Suppressor macrophage (primary cell): ENCODE measurements around the gene ASIC4.

Experiments used
- DNase-seq, 4 experiments: peaks; one replicate each; pipeline ENCODE4 v3.0.0-alpha.2; 2020 to 2022

The ASIC4 gene

DNA sequence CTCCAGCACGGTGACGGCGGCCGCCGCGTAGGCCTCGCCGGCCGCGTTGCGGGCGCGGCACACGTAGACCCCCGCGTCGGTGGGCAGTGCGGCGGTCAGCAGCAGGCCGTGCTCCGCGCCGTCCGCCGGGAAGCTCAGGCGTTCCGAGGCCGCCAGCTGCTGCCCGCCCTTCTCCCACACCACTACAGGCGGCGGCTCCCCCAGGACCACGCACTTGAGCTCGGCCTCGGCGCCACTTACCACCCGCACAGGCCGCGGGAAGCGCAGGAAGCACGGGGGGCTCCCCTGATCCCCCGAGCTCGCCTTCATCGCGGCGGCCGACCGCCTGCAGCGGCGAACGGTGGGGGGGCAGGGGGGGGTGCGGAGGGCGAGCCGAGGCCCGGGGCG, 56.6 kb downstream of the ASIC4 start:
- DNase-seq: peak in 3 of 4 experiments; percentile 7 to 31 (median 17)

DNA sequence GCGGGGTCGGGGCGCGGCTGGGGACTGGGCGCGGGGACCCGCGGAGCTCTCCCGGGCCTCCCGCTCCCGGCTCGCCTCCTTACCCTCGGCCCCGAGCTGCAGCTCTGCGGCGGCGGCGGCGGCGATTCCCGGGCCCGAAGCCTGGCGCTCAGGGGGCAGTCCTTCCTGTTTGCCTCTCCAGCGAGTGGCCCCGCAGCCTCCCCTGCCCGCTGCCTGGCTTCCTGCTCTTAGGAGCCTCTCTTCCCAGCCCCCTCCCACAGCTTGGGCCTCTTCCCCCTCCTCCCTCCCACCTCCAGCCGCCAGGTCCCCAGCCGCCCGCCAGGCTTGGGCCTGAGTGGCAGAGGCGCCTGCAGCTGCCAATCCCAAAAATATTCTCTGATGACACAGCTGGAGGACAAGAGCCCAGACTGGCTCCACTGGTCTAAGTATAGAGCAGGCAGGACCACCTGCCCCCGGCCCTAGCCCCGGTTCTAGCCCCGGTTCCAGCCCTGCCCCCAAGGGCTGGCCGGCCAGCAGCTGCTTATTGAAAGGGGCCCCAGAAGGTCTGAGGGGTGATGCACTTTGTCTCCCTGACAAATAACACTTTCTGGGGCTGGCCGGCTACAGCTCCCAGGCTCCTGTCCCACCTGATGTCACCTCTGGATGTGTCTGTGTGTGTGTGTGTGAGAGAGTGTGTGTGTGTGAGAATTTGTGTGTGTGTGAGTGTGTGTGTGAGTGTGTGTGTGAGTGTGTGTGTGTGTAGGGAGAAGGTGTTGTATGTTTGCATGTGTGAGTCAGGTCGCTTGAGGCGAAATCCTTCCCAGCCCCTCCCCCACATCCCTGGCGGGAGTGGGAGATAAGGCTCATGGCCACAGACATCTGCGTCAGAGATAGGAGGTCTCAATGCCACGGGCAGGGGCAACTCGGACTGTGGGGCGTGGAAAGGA, 57.3 kb downstream of the ASIC4 start, which contains the start of gene OBSL1:
TSS of gene OBSL1 (minus strand) at position 229 of the 926 bp plus-strand sequence. CDS start 307 bp downstream, outside the sequence.
- peak; percentile 13 to 65 (median 40) for DNase-seq

DNA sequence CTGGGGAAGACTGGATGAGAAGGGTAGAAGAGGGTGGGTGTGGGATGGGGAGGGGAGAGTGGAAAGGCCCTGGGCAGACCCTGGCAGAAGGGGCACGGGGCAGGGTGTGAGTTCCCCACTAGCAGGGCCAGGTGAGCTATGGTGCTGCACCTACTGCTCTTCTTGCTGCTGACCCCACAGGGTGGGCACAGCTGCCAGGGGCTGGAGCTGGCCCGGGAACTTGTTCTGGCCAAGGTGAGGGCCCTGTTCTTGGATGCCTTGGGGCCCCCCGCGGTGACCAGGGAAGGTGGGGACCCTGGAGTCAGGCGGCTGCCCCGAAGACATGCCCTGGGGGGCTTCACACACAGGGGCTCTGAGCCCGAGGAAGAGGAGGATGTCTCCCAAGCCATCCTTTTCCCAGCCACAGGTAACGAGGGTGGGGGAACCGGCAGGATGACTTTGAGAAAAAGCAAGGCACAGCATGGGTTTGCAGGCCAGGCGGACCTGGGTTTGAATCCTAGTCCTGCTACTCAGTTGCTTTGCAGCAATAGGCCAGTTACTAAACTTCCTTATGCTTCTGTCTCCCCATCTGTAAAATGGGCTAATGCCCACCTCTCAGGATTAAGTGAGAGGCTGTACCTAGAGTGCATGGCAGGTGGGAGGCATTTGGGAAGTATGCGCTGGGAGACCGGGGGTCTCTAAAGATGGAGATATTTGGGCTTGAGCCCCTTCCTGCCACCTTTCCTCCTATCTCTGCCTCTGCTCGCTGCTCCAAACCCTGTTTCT, 58.1 kb downstream of the ASIC4 start, which contains the start of gene INHA:
TSS of gene INHA (plus strand) at position 74 of the 765 bp plus-strand sequence. CDS start at position 139, 65 bp downstream.
- DNase-seq: no peak

DNA sequence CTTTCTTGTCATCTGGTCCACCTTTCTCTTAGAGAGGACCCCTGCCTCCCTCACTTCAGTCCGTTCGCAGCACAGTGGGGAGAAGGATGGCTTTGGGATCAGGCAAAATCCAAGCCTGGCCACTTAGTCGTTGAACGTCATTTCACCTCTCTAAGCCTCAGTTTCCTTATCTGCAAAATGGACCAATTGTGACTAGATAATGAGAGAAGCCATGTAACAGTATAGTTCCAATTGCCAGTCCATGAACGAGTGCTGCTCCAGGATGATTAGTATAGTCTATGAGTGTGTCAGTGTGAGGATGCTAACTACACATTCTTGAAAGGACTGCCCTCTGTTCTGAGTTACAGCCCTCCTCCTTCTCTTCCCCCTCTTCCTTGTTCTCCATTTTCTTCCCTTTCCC, 58.9 kb downstream of the ASIC4 start:
- DNase-seq: no peak

DNA sequence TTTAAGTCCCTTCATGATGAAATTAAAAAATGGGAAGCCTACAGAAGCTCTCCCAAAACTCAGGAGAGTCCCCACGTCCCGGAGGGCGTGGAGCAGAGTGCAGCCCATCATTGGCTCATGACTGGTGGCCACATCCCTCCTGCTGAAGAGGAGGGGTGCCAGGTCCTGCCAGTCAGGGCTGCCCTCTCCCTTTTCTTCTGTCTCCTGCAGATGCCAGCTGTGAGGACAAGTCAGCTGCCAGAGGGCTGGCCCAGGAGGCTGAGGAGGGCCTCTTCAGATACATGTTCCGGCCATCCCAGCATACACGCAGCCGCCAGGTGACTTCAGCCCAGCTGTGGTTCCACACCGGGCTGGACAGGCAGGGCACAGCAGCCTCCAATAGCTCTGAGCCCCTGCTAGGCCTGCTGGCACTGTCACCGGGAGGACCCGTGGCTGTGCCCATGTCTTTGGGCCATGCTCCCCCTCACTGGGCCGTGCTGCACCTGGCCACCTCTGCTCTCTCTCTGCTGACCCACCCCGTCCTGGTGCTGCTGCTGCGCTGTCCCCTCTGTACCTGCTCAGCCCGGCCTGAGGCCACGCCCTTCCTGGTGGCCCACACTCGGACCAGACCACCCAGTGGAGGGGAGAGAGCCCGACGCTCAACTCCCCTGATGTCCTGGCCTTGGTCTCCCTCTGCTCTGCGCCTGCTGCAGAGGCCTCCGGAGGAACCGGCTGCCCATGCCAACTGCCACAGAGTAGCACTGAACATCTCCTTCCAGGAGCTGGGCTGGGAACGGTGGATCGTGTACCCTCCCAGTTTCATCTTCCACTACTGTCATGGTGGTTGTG, 60.4 kb downstream of the ASIC4 start:
- no peak for DNase-seq

DNA sequence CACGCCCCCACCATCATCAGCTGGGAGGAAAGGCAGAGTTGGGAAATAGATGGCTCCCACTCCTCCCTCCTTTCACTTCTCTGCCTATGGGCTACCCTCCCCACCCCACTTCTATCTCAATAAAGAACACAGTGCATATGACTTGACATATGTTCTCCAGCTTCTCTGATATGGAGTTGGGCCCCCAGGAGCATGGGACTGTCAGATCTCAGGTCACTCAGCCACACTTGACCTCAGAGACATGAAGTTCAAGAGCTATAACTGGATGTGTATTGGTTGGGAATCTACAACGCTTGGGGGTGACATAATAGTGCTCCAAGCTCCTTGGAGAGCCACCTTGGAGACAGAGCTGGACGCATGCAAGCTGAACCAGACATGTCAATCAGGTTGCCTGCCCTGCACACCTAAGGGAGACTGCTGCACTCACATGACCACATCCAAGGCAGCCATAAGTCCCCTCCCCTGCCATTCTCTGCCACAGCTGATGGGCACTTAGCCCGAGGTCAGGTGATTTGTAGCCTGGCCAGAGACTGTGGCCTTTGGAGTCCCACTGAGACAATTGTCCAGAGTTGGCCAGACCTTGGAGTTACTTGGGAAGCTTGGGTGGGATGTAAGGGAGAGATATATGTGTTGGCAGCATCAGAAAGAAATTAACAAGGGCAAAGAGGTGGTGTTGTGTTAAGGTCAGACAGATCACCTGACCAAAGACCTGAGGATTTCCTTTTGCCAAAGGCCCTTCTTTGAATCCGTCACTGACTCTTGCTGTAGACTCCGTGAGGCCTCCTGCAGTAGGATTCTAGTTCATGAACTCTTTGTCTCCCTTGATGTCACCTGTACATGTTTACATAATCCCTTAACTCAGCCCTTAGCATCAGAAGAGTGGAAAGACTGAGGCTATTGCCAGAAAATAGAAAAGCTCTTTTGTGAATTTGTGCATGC, 61.6 kb downstream of the ASIC4 start:
- DNase-seq: no peak

DNA sequence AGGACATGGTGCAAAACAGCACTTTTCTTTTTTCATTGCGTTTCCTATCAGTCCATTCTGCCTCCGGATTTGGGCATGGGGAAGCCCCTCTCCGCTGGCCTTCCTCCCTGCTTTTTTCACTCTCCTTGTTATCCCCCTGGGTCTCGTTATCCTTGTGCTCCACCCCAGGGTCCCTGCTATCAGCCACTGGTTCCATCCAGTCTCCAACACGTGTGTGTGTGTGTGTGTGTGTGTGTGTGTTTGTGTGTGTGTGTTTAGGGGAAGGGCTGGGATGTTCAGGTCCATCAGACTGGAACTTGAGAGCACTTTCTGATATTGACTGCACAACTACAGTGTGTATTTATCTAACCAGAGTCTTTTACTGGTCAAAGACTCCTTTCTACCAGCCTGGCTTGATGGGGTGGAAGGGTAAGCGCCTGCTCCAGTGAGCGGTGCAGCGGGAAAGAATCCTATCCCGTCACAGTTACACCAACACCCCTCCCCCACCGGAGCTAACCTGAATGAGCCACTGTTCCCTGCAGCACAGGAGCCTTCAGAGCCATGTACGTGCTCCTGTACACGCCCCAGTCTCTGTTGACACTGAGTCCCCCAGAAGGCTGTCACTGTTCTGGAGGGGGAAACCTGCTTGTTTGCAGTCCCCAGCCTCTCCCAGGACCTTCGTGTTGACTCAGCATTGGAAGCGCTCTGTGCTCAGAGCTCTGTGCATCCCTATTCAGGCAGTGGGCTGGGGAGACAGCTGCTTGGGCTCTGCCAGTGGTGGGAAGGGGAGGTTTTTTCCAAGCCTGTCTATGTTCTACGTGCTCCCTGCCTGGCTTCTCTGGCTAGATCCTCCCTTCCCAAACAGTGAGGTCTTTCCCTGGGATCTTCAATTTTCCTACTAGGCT, 62.5 kb downstream of the ASIC4 start:
- DNase-seq: no peak

DNA sequence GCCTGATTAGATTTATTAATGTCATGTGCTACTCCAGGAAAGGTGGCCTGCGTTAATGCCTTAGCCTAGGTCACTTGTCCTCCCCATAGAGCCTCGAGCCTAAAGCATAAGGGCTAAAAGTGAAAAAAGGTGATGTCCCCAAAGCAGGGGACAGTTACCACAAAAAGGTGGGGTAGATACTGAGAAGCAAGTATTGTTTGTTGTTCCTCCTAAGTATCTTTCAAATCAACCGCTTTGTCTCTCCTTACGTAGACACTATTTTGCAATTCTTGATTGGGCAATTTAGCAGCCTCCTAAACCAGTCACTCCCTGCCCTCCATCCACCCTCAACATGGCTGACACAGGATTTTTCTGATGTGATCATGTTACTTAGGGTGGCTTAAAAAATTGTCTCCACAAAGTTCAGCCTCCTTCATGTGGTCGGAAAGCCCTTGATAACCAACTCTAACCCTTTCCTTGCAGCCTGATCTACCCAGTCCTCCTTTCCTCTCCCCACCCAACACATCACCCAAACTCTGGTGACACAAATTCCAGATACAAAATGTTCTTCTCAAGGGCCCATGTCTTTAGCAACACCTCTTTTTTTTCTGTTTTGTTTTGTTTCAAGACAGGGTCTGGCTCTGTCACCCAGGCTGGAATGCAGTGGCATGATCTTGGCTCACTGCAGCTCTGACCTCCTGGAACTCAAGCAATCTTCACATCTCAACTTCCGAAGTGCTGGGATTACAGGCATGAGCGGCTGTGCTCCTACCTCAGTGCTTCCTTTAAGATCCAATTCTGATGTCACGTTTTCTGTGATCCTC, 64.7 kb downstream of the ASIC4 start:
- peak; percentile 28 to 69 (median 55) for DNase-seq

DNA sequence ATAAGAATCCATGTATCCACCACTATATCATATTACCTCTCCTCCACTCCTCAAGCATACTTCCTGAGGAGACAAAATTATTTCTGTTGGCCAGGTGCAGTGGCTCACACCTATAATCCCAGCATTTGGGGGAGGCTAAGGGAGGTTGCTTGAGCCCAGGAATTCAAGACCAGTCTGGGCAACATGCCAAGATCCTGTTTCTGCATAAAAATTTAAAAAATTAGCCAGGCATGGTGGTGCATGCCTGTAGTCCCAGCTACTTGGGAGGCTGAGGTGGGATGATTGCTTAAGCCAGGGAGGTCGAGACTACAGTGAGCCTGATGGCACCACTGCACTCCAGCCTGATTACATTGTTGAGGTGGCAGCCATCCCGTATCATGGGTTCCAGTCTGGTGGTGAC, 67.1 kb downstream of the ASIC4 start:
- no peak for DNase-seq
